Endometrial microvascular endothelial cells (primary cell): ENCODE results near the gene RYR3. TPM values are rescaled to one million over a fixed set of nuclear protein-coding genes. Genes with fewer than 3 reads are reported as not detected.

ENCODE experiments used
- in situ Hi-C: cut with HindIII; loops from 2 replicates; pipeline ENCODE4 v1.10.0; 2017; ENCODE audit warnings: low sequenced_read_pairs, low pct_unique_long_range_greater_than_20kb; ENCODE audit errors: inconsistent ontology term
- total RNA-seq: library from RNA; depleted of rRNA; stranded (reverse); fragments of >200 nt; gene quantifications from one replicate; pipeline ENCODE4 v1.2.3, GENCODE V29; 2015; ENCODE audit errors: inconsistent ontology term

RYR3 gene
- total RNA-seq, result not detected

- in situ Hi-C loops, result no loop called here
Measured at GRCh38 chr15:33310481-33311311, at the start of gene RYR3. Gene RYR3, plus strand, starts transcription at chr15:33310967. Its CDS starts 79 bp downstream, at chr15:33311046.

GRCh38 chr15:33262306-33262705 lies 48.5 kb upstream of the RYR3 start:
- in situ Hi-C loops, result no loop called here

- in situ Hi-C loops, result loop anchor here (25.0 kb wide), 1 partner anchor 410 kb away; no protein-coding TSS in a partner anchor
Measured at GRCh38 chr15:33277689-33278088, 33.1 kb upstream of the RYR3 start.

- in situ Hi-C loops, result loop anchor here (25.0 kb wide), 1 partner anchor 408 kb away; no protein-coding TSS in a partner anchor
Measured at GRCh38 chr15:33278816-33279612, 31.8 kb upstream of the RYR3 start.

GRCh38 chr15:33279613-33280205 lies 31.1 kb upstream of the RYR3 start:
- in situ Hi-C loops, result loop anchor here (25.0 kb wide), 1 partner anchor 408 kb away; no protein-coding TSS in a partner anchor

GRCh38 chr15:33282226-33283020 lies 28.3 kb upstream of the RYR3 start:
- in situ Hi-C loops, result loop anchor here (25.0 kb wide), 1 partner anchor 405 kb away; no protein-coding TSS in a partner anchor

- in situ Hi-C loops, result loop anchor here (25.0 kb wide), 1 partner anchor 404 kb away; no protein-coding TSS in a partner anchor
Measured at GRCh38 chr15:33283576-33283975, 27.2 kb upstream of the RYR3 start.

- in situ Hi-C loops, result loop anchor here (25.0 kb wide), 1 partner anchor 403 kb away; no protein-coding TSS in a partner anchor
Measured at GRCh38 chr15:33284336-33284735, 26.4 kb upstream of the RYR3 start.

- in situ Hi-C loops, result loop anchor here (25.0 kb wide), 1 partner anchor 394 kb away; no protein-coding TSS in a partner anchor
Measured at GRCh38 chr15:33292717-33293307, 18.0 kb upstream of the RYR3 start.

- in situ Hi-C loops, result loop anchor here (25.0 kb wide), 1 partner anchor 393 kb away; no protein-coding TSS in a partner anchor
Measured at GRCh38 chr15:33293713-33294334, 16.9 kb upstream of the RYR3 start.

- in situ Hi-C loops, result loop anchor here (25.0 kb wide), 1 partner anchor 391 kb away; no protein-coding TSS in a partner anchor
Measured at GRCh38 chr15:33296050-33296449, 14.7 kb upstream of the RYR3 start.

- in situ Hi-C loops, result loop anchor here (25.0 kb wide), 1 partner anchor 390 kb away; no protein-coding TSS in a partner anchor
Measured at GRCh38 chr15:33296856-33297255, 13.9 kb upstream of the RYR3 start.

- in situ Hi-C loops, result loop anchor here (25.0 kb wide), 1 partner anchor 389 kb away; no protein-coding TSS in a partner anchor
Measured at GRCh38 chr15:33298631-33299030, 12.1 kb upstream of the RYR3 start.

- in situ Hi-C loops, result no loop called here
Measured at GRCh38 chr15:33304924-33305323, 5.8 kb upstream of the RYR3 start.

GRCh38 chr15:33309602-33310276 lies 1.0 kb upstream of the RYR3 start:
- in situ Hi-C loops, result no loop called here

GRCh38 chr15:33311312-33311971 lies 675 bp downstream of the RYR3 start:
- in situ Hi-C loops, result no loop called here
